Neural crest cell (in vitro differentiated cells): ENCODE data around the gene CD19. TPM values are rescaled to one million over a fixed set of nuclear protein-coding genes. Genes with fewer than 3 reads are reported as not detected.

Source experiments
- DNase-seq: peaks from one replicate; pipeline ENCODE4 v3.0.0; 2021; ENCODE audit warnings: low read depth, mixed read lengths, low spot score
- H3K27ac Mint-ChIP-seq: one replicate; pipeline ENCODE4 v1.8.0; 2021; ENCODE audit warnings: mild to moderate bottlenecking, mixed read lengths; ENCODE audit not compliant: unreplicated experiment
- H3K27me3 Mint-ChIP-seq: 2 replicates; pipeline ENCODE4 v1.8.0; 2021; ENCODE audit warnings: low read depth, mild to moderate bottlenecking, mixed read lengths
- H3K36me3 Mint-ChIP-seq: 2 replicates; pipeline ENCODE4 v1.8.0; 2021; ENCODE audit warnings: low read depth, mild to moderate bottlenecking, mixed read lengths
- H3K4me1 Mint-ChIP-seq: 2 replicates; pipeline ENCODE4 v1.8.0; 2021; ENCODE audit warnings: mixed read lengths
- H3K4me3 Mint-ChIP-seq: one replicate; pipeline ENCODE4 v1.8.0; 2021; ENCODE audit warnings: mild to moderate bottlenecking, mixed read lengths
- H3K9me3 Mint-ChIP-seq: 2 replicates; pipeline ENCODE4 v1.8.0; 2021; ENCODE audit warnings: mixed read lengths
- total RNA-seq: library from RNA; stranded (reverse); gene quantifications from 2 replicates; pipeline ENCODE4 v1.2.1, GENCODE V29; 2021
- TF ChIP-seq, protein P1 (sequence below): fragments of 200-600 bp; sonication (generic); conservative IDR thresholded peaks from 2 replicates; pipeline ENCODE4 v1.5.0; 2021; ENCODE audit warnings: antibody characterized with exemption, mild to moderate bottlenecking

Gene CD19
- total RNA-seq, 1 donor from 2014 or later: not detected

DNA sequence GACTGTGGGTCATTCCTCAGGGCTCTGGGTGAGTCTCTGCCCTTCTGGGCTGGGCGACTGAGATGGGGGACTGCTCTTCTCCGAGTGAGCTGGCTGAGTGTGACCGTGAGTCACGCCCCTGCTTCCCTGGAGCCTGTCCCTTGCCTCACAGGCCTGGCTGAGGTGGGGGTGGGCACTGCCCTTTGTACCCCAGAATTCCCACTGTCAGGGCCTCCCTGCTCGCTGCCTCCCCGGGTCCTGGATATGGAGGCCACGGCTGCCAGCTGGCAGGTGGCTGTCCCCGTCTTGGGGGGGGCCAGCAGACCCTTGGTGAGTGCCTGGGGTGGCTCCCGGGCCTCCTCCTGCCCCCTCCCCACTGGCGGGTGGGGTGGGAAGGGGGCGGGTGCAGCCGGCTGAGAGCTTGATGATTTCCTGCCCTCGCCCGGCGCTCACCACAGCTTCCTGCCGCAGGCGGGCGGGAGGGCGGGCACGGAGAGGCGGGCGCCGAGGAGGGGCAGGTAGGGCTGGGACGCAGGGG is 52.9 kb downstream of the CD19 start, which contains the start of gene LAT:
LAT (plus strand) TSS at position 434 of the 517 bp plus-strand sequence. CDS start 366 bp downstream, outside the sequence.
- H3K36me3 Mint-ChIP-seq: peaks cover 15% of the 10 kb centered on the region
- TF ChIP-seq, protein P1, sequence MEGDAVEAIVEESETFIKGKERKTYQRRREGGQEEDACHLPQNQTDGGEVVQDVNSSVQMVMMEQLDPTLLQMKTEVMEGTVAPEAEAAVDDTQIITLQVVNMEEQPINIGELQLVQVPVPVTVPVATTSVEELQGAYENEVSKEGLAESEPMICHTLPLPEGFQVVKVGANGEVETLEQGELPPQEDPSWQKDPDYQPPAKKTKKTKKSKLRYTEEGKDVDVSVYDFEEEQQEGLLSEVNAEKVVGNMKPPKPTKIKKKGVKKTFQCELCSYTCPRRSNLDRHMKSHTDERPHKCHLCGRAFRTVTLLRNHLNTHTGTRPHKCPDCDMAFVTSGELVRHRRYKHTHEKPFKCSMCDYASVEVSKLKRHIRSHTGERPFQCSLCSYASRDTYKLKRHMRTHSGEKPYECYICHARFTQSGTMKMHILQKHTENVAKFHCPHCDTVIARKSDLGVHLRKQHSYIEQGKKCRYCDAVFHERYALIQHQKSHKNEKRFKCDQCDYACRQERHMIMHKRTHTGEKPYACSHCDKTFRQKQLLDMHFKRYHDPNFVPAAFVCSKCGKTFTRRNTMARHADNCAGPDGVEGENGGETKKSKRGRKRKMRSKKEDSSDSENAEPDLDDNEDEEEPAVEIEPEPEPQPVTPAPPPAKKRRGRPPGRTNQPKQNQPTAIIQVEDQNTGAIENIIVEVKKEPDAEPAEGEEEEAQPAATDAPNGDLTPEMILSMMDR: no peak
- H3K27ac Mint-ChIP-seq: no peak within 1 kb of the TSS
- DNase-seq: no peak
- H3K9me3 Mint-ChIP-seq: no peaks in the 10 kb centered on the region
- no peaks in the 10 kb centered on the region for H3K4me1 Mint-ChIP-seq
- no peak within 1 kb of the TSS for H3K4me3 Mint-ChIP-seq
- H3K27me3 Mint-ChIP-seq: no peaks in the 10 kb centered on the region

DNA sequence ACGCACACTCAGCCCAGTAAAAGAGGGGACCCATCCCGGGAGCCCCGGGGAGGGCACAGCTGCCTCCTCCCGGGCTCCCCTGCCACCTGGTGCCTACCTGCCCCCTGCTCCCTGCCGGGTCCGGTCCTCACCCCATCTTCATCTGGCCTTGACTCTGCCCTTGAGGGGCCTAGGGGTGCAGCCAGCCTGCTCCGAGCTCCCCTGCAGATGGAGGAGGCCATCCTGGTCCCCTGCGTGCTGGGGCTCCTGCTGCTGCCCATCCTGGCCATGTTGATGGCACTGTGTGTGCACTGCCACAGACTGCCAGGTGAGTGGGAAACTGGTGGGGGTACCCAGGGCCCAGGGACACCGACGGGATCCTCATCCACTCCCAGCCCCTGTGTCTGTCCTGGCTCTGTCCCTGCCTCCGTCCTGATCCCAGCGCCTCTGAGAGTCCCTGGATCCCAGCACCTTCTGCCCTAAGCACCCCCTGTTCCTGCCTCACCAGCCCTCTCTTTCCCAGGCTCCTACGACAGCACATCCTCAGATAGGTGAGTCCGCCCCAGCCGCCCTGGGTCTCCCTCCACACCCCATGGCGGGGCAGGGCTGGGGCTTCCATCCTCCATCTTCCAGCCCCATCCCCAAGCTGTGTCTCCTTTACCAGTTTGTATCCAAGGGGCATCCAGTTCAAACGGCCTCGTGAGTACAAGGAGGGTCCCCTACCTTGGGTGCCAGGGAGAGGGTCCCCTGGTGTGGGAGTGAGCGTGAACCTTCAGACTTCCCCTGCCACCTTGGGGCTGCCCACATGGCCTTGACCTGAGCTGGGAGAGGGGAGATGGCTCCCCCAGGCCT is 53.7 kb downstream of the CD19 start:
- no peaks in the 10 kb centered on the region for H3K27me3 Mint-ChIP-seq
- DNase-seq: no peak
- no peaks in the 10 kb centered on the region for H3K4me1 Mint-ChIP-seq
- H3K27ac Mint-ChIP-seq: no peak overlapping the region
- TF ChIP-seq, protein P1: no peak
- peaks cover 15% of the 10 kb centered on the region for H3K36me3 Mint-ChIP-seq
- no peak overlapping the region for H3K4me3 Mint-ChIP-seq
- H3K9me3 Mint-ChIP-seq: no peaks in the 10 kb centered on the region

DNA sequence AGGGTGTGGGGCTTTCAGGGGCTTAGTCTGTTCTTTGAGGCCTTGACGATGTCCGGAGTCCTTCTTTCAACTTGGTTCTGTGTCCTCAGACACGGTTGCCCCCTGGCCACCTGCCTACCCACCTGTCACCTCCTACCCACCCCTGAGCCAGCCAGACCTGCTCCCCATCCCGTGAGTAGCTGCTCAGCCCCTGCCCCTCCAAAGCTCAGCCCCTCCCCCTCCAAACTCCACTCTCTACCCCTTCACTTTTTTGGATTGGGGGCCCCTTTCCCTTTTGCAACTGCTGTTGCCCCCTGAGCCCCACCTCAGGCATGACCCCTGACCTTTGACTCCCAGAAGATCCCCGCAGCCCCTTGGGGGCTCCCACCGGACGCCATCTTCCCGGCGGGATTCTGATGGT is 54.3 kb downstream of the CD19 start:
- TF ChIP-seq, protein P1: no peak
- no peak overlapping the region for H3K4me3 Mint-ChIP-seq
- peaks cover 15% of the 10 kb centered on the region for H3K36me3 Mint-ChIP-seq
- no peaks in the 10 kb centered on the region for H3K27me3 Mint-ChIP-seq
- no peak for DNase-seq
- no peaks in the 10 kb centered on the region for H3K9me3 Mint-ChIP-seq
- no peaks in the 10 kb centered on the region for H3K4me1 Mint-ChIP-seq
- H3K27ac Mint-ChIP-seq: no peak overlapping the region

DNA sequence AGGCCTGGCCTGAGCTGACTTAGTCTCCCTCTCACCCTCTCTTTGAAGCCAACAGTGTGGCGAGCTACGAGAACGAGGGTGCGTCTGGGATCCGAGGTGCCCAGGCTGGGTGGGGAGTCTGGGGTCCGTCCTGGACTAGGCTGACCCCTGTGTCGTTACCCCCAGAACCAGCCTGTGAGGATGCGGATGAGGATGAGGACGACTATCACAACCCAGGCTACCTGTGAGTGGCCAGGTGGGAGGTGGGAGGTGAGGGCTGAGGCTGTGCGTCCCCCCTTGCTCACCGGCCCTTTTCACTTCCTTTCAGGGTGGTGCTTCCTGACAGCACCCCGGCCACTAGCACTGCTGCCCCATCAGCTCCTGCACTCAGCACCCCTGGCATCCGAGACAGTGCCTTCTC is 54.7 kb downstream of the CD19 start:
- Mint-ChIP-seq H3K27ac (no peak overlapping the region), H3K9me3 (no peaks in the 10 kb centered on the region), H3K4me3 (no peak overlapping the region), H3K4me1 (no peaks in the 10 kb centered on the region), H3K36me3 (peaks cover 15% of the 10 kb centered on the region), H3K27me3 (no peaks in the 10 kb centered on the region)
- DNase-seq: no peak
- TF ChIP-seq, protein P1: no peak

DNA sequence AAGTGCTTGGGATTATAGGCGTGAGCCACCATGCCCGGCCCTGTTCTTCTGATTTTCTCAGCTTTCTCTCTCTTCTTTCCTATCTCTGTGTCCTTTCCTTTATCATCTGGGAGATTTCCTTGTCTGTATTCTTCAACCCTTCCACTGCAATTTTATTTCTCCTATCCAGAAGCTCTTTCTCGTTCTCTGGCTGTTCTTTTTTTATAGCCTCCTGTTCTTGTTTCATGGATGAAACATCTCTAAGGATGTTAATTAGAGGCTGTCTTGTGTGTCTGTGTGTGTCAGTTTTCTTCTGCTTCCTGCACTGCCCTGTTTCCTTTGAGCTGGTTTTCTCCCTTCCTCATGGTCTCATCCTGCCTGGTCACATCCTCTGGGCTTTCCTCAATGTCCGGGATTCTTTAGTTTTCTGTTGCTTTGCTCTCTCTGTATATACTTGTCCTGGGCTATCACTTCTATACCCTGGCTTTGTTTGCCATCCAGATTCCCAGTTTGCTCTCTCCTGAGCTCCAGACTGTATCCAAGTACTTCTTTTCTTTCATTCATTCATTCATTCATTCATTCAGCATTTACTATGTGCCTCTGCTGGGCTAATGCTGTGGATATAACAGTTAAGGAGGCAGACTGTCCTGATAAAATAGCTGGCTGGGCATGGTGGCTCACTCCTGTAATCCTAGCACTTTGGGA is 55.5 kb downstream of the CD19 start:
- TF ChIP-seq, protein P1: no peak
- Mint-ChIP-seq H3K27ac (no peak overlapping the region), H3K4me1 (no peaks in the 10 kb centered on the region), H3K4me3 (no peak overlapping the region), H3K9me3 (no peaks in the 10 kb centered on the region), H3K27me3 (no peaks in the 10 kb centered on the region), H3K36me3 (peaks cover 12% of the 10 kb centered on the region)
- DNase-seq: no peak

Other genes starting within 250 kb of the CD19 start
- gene EIF3C, start 220.5 kb upstream of the CD19 start, total RNA-seq: 901 and 985 TPM in 2 replicates
- 1.6 and 3.7 TPM in 2 replicates for gene NPIPB9, start 180.2 kb upstream of the CD19 start, total RNA-seq
- gene ATXN2L, start 109.0 kb upstream of the CD19 start, total RNA-seq: 272 and 276 TPM in 2 replicates
- gene TUFM, start 85.6 kb upstream of the CD19 start, total RNA-seq: 197 and 205 TPM in 2 replicates
- gene SH2B1, start 68.1 kb upstream of the CD19 start, total RNA-seq: 60.6 and 66.9 TPM in 2 replicates
- 3.1 and 3.3 TPM in 2 replicates for gene ATP2A1, start 53.5 kb upstream of the CD19 start, total RNA-seq
- 19.9 and 20.2 TPM in 2 replicates for gene RABEP2, start 6.7 kb upstream of the CD19 start, total RNA-seq
- gene NFATC2IP, start 19.0 kb downstream of the CD19 start, total RNA-seq: 63.9 and 67.3 TPM in 2 replicates
- 48.1 and 48.2 TPM in 2 replicates for gene SPNS1, start 42.8 kb downstream of the CD19 start, total RNA-seq
- 4.9 and 6.2 TPM in 2 replicates for gene LAT, start 53.1 kb downstream of the CD19 start, total RNA-seq